Smooth muscle cell (in vitro differentiated cells): ENCODE measurements around the gene GTPBP4. TPM values are rescaled to one million over a fixed set of nuclear protein-coding genes. Genes with fewer than 3 reads are reported as not detected.

Source experiments
- DNase-seq: peaks from one replicate; lab custom pipeline; 2025; ENCODE audit not compliant: unreplicated experiment; lab: John Stamatoyannopoulos, UW
- H2AFZ ChIP-seq: fragments of 200-600 bp; sonication (generic); 2 replicates; pipeline ENCODE4 v1.6.0; 2016; ENCODE audit warnings: antibody characterized with exemption, low read depth, mild to moderate bottlenecking
- H3F3A ChIP-seq: fragments of 200-600 bp; sonication (generic); 2 replicates; pipeline ENCODE4 v1.6.0; 2017; ENCODE audit warnings: antibody characterized with exemption, low read depth
- H3K27ac ChIP-seq: fragments of 200-600 bp; sonication (generic); 2 replicates; pipeline ENCODE4 v1.5.1; 2016; ENCODE audit warnings: low read depth, mild to moderate bottlenecking
- H3K27me3 ChIP-seq: fragments of 200-600 bp; sonication (generic); 2 replicates; pipeline ENCODE4 v1.6.1; 2016; ENCODE audit warnings: low read depth, mild to moderate bottlenecking
- H3K36me3 ChIP-seq: fragments of 200-600 bp; sonication (generic); 2 replicates; pipeline ENCODE4 v1.5.1; 2016; ENCODE audit warnings: low read depth
- H3K4me1 ChIP-seq: fragments of 200-600 bp; sonication (generic); 2 replicates; pipeline ENCODE4 v1.5.1; 2016; ENCODE audit warnings: low read depth
- H3K4me2 ChIP-seq: fragments of 200-600 bp; sonication (generic); 2 replicates; pipeline ENCODE4 v1.6.0; 2016; ENCODE audit warnings: mild to moderate bottlenecking
- H3K4me3 ChIP-seq: fragments of 200-600 bp; sonication (generic); 2 replicates; pipeline ENCODE4 v1.5.1; 2016; ENCODE audit warnings: mild to moderate bottlenecking
- H3K79me2 ChIP-seq: fragments of 200-600 bp; sonication (generic); 2 replicates; pipeline ENCODE4 v1.6.0; 2016; ENCODE audit warnings: low read depth, mild to moderate bottlenecking
- H3K9ac ChIP-seq: fragments of 200-600 bp; sonication (generic); 2 replicates; pipeline ENCODE4 v1.6.0; 2016; ENCODE audit warnings: low read depth
- H3K9me3 ChIP-seq: fragments of 200-600 bp; sonication (generic); replicated peaks from 2 replicates; pipeline ENCODE4 v1.5.1; 2016; ENCODE audit warnings: low read depth
- H4K20me1 ChIP-seq: fragments of 200-600 bp; sonication (generic); 2 replicates; pipeline ENCODE4 v1.6.0; 2016; ENCODE audit warnings: low read depth
- WGBS: methylation state at CpG from one replicate; pipeline ENCODE4 v1.1.7; 2016; ENCODE audit warnings: low lambda C conversion rate; 5-methylcytosine and 5-hydroxymethylcytosine counted together
- polyA plus RNA-seq: library from polyadenylated mRNA; unstranded; fragments of >200 nt; fragmentation: Nextera tagmentation; extraction: Ambion mirVana; gene quantifications from 2 replicates; pipeline ENCODE4 v1.2.1, GENCODE V29; 2016
- total RNA-seq: library from RNA; depleted of rRNA; stranded (reverse); fragments of >200 nt; gene quantifications from 2 replicates; pipeline ENCODE4 v1.2.3, GENCODE V29; 2014
- TF ChIP-seq, protein P1 (sequence below): fragments of 200-600 bp; sonication (generic); IDR thresholded peaks from 2 replicates; pipeline ENCODE4 v1.5.1; 2017; ENCODE audit warnings: borderline replicate concordance, mild to moderate bottlenecking, antibody characterized with exemption; ENCODE audit not compliant: insufficient read depth, poor library complexity, severe bottlenecking

Gene GTPBP4
- total and polyA plus RNA-seq, 2 experiments from 2014 or later = 42.5 to 52.1 TPM

DNA sequence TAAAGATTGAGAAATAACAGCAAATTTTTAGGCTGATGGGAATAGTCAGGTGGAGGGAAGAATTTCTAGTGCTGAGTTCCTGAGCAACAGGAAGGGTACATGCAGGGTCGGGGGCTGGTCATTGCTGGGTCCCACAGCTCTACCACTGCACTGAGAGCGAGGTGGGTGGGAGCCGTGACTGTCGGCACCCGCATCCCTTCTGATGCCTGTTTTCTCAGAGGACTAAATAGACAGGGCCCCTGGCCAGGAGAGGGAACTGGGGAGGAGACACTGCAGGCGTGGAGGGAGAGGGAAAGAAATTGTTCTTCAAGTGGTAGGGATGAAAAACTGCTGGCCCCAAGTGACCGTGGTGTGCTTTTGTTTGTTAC is 7.3 kb downstream of the GTPBP4 start:
- Histone ChIP-seq H3K9me3 (no peaks in the 10 kb centered on the region), H3K4me2 (no peak overlapping the region), H3K9ac (no peak overlapping the region), H3F3A (no peaks in the 10 kb centered on the region), H3K27ac (no peak overlapping the region), H4K20me1 (peaks cover 60% of the 10 kb centered on the region), H3K27me3 (no peaks in the 10 kb centered on the region), H2AFZ (no peak overlapping the region), H3K36me3 (peaks cover 40% of the 10 kb centered on the region), H3K4me3 (no peak overlapping the region), H3K79me2 (peaks cover 50% of the 10 kb centered on the region), H3K4me1 (no peaks in the 10 kb centered on the region)
- WGBS = 94% methylated on average over 7 of the region's 7 CpGs
- TF ChIP-seq, protein P1, sequence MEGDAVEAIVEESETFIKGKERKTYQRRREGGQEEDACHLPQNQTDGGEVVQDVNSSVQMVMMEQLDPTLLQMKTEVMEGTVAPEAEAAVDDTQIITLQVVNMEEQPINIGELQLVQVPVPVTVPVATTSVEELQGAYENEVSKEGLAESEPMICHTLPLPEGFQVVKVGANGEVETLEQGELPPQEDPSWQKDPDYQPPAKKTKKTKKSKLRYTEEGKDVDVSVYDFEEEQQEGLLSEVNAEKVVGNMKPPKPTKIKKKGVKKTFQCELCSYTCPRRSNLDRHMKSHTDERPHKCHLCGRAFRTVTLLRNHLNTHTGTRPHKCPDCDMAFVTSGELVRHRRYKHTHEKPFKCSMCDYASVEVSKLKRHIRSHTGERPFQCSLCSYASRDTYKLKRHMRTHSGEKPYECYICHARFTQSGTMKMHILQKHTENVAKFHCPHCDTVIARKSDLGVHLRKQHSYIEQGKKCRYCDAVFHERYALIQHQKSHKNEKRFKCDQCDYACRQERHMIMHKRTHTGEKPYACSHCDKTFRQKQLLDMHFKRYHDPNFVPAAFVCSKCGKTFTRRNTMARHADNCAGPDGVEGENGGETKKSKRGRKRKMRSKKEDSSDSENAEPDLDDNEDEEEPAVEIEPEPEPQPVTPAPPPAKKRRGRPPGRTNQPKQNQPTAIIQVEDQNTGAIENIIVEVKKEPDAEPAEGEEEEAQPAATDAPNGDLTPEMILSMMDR = no peak
- DNase-seq = no peak

DNA sequence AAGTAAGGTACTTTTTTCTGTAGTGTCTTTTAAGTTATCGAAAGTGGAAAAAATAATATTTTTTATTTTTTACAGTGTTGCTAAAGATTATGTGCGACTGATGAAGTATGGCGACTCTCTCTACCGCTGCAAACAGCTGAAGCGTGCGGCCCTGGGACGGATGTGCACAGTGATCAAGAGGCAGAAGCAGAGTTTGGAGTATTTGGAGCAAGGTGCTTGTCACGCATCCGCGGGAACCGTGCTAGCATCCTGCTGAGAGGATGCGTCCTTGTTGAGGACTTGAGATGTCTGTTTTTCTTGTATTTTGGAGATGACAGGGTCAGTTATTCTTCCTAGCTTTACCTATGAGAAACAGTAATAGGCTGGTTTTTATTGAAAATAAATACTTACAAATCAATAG is 7.8 kb downstream of the GTPBP4 start:
- Histone ChIP-seq H3K9ac (no peak overlapping the region), H2AFZ (no peak overlapping the region), H3F3A (no peaks in the 10 kb centered on the region), H3K4me2 (no peak overlapping the region), H3K36me3 (peaks cover 45% of the 10 kb centered on the region), H3K9me3 (no peaks in the 10 kb centered on the region), H3K4me3 (no peak overlapping the region), H3K27ac (no peak overlapping the region), H3K4me1 (no peaks in the 10 kb centered on the region), H4K20me1 (peaks cover 55% of the 10 kb centered on the region), H3K27me3 (no peaks in the 10 kb centered on the region), H3K79me2 (peaks cover 50% of the 10 kb centered on the region)
- no peak for DNase-seq
- WGBS = 98% methylated on average over 12 of the region's 12 CpGs
- TF ChIP-seq, protein P1 = no peak

DNA sequence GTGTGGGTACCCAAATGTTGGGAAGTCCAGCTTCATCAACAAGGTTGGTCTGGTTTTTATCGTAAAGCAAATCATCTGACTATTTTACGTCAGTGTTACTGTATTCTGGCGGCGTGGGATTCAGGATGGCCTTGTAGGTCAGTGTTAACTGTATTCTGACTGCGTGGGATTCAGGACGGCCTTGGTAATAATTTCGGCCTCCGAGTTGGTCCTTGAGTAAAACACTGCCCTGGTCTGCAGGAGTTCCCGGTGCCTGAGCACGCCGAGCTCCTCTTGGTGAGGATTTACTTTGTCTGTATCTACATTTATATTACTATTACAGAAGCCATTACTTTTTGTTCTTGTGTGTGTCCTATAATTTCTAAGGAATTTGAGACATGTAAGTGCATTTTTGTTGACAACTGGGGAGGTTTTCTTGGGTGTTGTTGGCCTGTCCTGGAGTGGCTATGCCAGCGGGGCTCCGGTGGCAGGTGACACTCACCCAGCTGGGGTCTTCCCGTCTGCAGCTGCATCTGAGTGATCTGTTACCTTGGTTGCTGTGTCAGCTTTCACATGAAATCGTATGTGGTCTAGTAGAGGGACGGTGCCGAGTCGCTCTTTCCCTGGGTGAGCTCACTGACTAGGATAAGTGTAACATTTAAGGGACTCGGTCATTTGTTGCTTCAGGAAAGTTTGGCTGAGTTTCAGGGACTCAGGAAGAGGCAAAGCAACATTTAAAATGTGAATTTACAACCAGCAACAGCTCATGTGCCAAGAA is 9.2 kb downstream of the GTPBP4 start:
- peaks cover 46% of the 10 kb centered on the region for H4K20me1 ChIP-seq

More for the DNA sequence above, 9.2 kb downstream of the GTPBP4 start:
- Histone ChIP-seq H3K4me1 (no peaks in the 10 kb centered on the region), H3K9me3 (no peaks in the 10 kb centered on the region), H3K79me2 (peaks cover 53% of the 10 kb centered on the region), H3K27ac (no peak overlapping the region), H2AFZ (no peak overlapping the region), H3K9ac (no peak overlapping the region), H3K27me3 (no peaks in the 10 kb centered on the region), H3K4me3 (no peak overlapping the region), H3K36me3 (peaks cover 59% of the 10 kb centered on the region), H3K4me2 (no peak overlapping the region), H3F3A (no peaks in the 10 kb centered on the region)
- TF ChIP-seq, protein P1 = no peak
- WGBS = 89% methylated on average over 19 of the region's 19 CpGs
- DNase-seq = no peak
